Measurements from ENCODE around the gene UFSP2.

DNA sequence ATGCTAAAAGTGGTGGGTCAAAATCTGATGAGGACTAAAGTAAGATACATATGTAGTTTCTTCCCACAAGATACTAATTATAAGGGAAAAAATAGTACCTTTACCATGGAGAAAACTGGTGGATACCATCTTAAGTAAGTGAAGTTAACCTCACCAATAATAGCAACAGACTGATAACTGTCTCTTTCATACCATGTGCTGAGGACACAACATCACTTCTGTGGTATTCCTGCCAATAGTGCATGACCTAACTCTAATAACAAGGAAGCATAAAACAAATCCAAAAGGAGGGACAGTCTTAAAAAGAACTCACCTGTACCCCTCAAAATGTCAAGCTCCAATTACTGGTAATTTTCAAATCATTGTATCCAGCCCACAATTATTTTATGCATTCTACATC, 8.8 kb downstream of the UFSP2 start:
- no peak for TF ChIP-seq SUZ12 (IDR thresholded peaks at IDR 0.05; ENCODE audit: extremely low read depth, insufficient read depth, insufficient read length)
- no peak for TF ChIP-seq YY1 (IDR thresholded peaks at IDR 0.05; ENCODE audit: insufficient read depth, insufficient read length)
- TF ChIP-seq ZNF274 (IDR thresholded peaks at IDR 0.05; ENCODE audit: low read depth, low read length): no peak
